Omental fat pad (tissue), 4 donors: ENCODE measurements around the gene ACTN3. TPM values are rescaled to one million over a fixed set of nuclear protein-coding genes. Genes with fewer than 3 reads are reported as not detected.
"Not testable (repeated sequence)": the region's sequence is repeated elsewhere in the genome, so short reads cannot be mapped to it uniquely, and the experiment has no call there.

ENCODE experiments used
- ATAC-seq: fragments of 150-250 bp; one replicate; pipeline ENCODE4 v1.9.1; 2016; ENCODE audit warnings: mild to moderate bottlenecking, moderate library complexity; ENCODE audit not compliant: low FRiP score
- DNase-seq: peaks from one replicate; pipeline ENCODE4 v3.0.0-alpha.2; 2019; ENCODE audit warnings: low spot score
- CTCF ChIP-seq, 3 donors: fragments of 450-650 bp; IDR thresholded peaks; one replicate each; pipeline ENCODE4 v1.5.1; 2016 to 2017; ENCODE audit warnings: antibody characterized with exemption in 3 of 3, mild to moderate bottlenecking in 3 of 3, moderate library complexity in 2 of 3
- total RNA-seq, 4 donors: library from RNA; depleted of rRNA; stranded (reverse); fragments of >200 nt; gene quantifications; one replicate each; pipeline ENCODE4 v1.1.0, GENCODE V29; 2016

ACTN3 gene
- total RNA-seq, 4 donors from 2014 or later = not detected

DNA sequence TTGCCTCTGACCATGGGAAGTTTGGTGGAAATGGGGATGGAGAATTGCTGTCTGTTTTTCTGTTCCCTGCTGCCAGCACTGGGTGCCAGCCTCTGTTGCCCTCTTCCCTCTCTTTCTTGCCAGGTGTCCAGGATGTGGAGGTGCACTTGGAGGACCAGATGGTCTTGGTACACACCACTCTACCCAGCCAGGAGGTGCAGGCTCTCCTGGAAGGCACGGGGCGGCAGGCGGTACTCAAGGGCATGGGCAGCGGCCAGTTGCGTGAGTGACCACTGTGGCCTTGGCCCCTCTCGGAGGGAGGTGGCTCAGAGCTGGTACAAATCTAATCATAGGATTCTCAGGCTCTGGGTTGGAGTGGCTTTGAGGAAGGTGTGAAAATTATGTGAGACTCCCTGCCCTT lies 52.3 kb downstream of the ACTN3 start:
- DNase-seq (no peak), ATAC-seq (no peak)
- no peak for TF ChIP-seq CTCF (IDR thresholded peaks at IDR 0.05)

- ATAC-seq = no peak
- TF ChIP-seq CTCF (IDR thresholded peaks at IDR 0.05) = no peak
- DNase-seq = no peak
Measured at GRCh38 chr11:66600219-66600618, 53.5 kb downstream of the ACTN3 start.

- no peak for DNase-seq
- no peak for ATAC-seq
- no peak for TF ChIP-seq CTCF (IDR thresholded peaks at IDR 0.05)
Measured at GRCh38 chr11:66600631-66601233, 54.0 kb downstream of the ACTN3 start.

GRCh38 chr11:66603072-66603471 lies 56.4 kb downstream of the ACTN3 start:
- DNase-seq = no peak
- ATAC-seq = no peak
- no peak for TF ChIP-seq CTCF (IDR thresholded peaks at IDR 0.05)

DNA sequence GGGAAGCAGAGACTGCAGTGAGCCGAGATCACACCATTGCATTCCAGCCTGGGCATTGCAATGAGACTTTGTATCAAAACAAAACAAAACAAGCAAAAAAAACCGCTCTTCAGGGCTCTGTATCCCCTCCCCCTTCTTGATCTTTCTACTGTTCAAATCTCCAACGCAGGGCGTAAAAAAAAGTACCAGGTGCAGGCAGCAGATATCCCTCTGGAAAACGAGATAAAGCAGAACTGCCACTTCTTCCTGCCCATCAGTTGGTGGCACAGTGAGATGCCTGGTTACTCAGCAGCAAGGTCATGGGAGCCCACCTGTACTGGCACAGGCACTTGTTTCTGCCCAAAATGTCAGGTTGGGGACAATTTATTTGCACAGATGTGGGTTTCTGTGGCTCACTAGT lies 57.5 kb downstream of the ACTN3 start:
- no peak for DNase-seq
- no peak for TF ChIP-seq CTCF (IDR thresholded peaks at IDR 0.05)
- no peak for ATAC-seq

DNA sequence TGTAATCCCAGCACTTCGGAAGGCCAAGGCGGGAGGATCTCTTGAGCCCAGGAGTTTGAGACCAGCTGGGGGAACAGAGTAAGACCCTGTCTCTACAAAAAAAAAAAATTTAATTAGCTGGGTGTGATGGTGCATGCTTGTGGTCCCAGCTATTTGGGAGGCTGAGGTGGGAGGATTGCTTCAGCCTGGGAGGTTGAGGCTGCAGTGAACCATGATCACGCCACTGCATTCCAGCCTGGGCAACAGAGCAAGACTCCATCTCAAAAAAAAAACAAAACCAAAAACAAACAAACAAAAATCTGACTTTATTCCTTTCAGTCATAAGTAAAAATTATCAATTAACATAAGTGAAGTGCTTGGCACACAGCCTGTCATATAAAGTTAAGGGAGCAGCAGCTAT lies 59.9 kb downstream of the ACTN3 start:
- DNase-seq, ATAC-seq: not testable (repeated sequence)

- ATAC-seq = peak; percentile 86
- no peak for TF ChIP-seq CTCF (IDR thresholded peaks at IDR 0.05)
Measured at GRCh38 chr11:66607126-66607834, 60.6 kb downstream of the ACTN3 start.

More at GRCh38 chr11:66607126-66607834, 60.6 kb downstream of the ACTN3 start:
- peak; percentile 33 for DNase-seq
